ENCODE measurements around the gene TMC7.

GRCh38 chr16:18984435-18985005 is 786 bp downstream of the TMC7 start:
- no peak for TF ChIP-seq CTCF (conservative IDR thresholded peaks at IDR 0.05; ENCODE audit: low read depth, low read length)
- TF ChIP-seq EZH2 (IDR thresholded peaks at IDR 0.05; ENCODE audit: borderline replicate concordance, low read depth, low read length, poor library complexity, severe bottlenecking): no peak

Data from A673 (cell line).